Smooth muscle cell (in vitro differentiated cells): Measurements from ENCODE around the gene TTK. TPM values are rescaled to one million over a fixed set of nuclear protein-coding genes. Genes with fewer than 3 reads are reported as not detected.

Experiments
- DNase-seq: peaks from one replicate; lab custom pipeline; 2025; ENCODE audit not compliant: unreplicated experiment; lab: John Stamatoyannopoulos, UW
- H2AFZ ChIP-seq: fragments of 200-600 bp; sonication (generic); 2 replicates; pipeline ENCODE4 v1.6.0; 2016; ENCODE audit warnings: antibody characterized with exemption, low read depth, mild to moderate bottlenecking
- H3F3A ChIP-seq: fragments of 200-600 bp; sonication (generic); 2 replicates; pipeline ENCODE4 v1.6.0; 2017; ENCODE audit warnings: antibody characterized with exemption, low read depth
- H3K27ac ChIP-seq: fragments of 200-600 bp; sonication (generic); 2 replicates; pipeline ENCODE4 v1.5.1; 2016; ENCODE audit warnings: low read depth, mild to moderate bottlenecking
- H3K27me3 ChIP-seq: fragments of 200-600 bp; sonication (generic); 2 replicates; pipeline ENCODE4 v1.6.1; 2016; ENCODE audit warnings: low read depth, mild to moderate bottlenecking
- H3K36me3 ChIP-seq: fragments of 200-600 bp; sonication (generic); 2 replicates; pipeline ENCODE4 v1.5.1; 2016; ENCODE audit warnings: low read depth
- H3K4me1 ChIP-seq: fragments of 200-600 bp; sonication (generic); 2 replicates; pipeline ENCODE4 v1.5.1; 2016; ENCODE audit warnings: low read depth
- H3K4me2 ChIP-seq: fragments of 200-600 bp; sonication (generic); 2 replicates; pipeline ENCODE4 v1.6.0; 2016; ENCODE audit warnings: mild to moderate bottlenecking
- H3K4me3 ChIP-seq: fragments of 200-600 bp; sonication (generic); 2 replicates; pipeline ENCODE4 v1.5.1; 2016; ENCODE audit warnings: mild to moderate bottlenecking
- H3K79me2 ChIP-seq: fragments of 200-600 bp; sonication (generic); 2 replicates; pipeline ENCODE4 v1.6.0; 2016; ENCODE audit warnings: low read depth, mild to moderate bottlenecking
- H3K9ac ChIP-seq: fragments of 200-600 bp; sonication (generic); 2 replicates; pipeline ENCODE4 v1.6.0; 2016; ENCODE audit warnings: low read depth
- H3K9me3 ChIP-seq: fragments of 200-600 bp; sonication (generic); replicated peaks from 2 replicates; pipeline ENCODE4 v1.5.1; 2016; ENCODE audit warnings: low read depth
- H4K20me1 ChIP-seq: fragments of 200-600 bp; sonication (generic); 2 replicates; pipeline ENCODE4 v1.6.0; 2016; ENCODE audit warnings: low read depth
- CTCF ChIP-seq: fragments of 200-600 bp; sonication (generic); IDR thresholded peaks from 2 replicates; pipeline ENCODE4 v1.5.1; 2017; ENCODE audit warnings: borderline replicate concordance, mild to moderate bottlenecking, antibody characterized with exemption; ENCODE audit not compliant: insufficient read depth, poor library complexity, severe bottlenecking
- polyA plus RNA-seq: library from polyadenylated mRNA; unstranded; fragments of >200 nt; fragmentation: Nextera tagmentation; extraction: Ambion mirVana; gene quantifications from 2 replicates; pipeline ENCODE4 v1.2.1, GENCODE V29; 2016
- total RNA-seq: library from RNA; depleted of rRNA; stranded (reverse); fragments of >200 nt; gene quantifications from 2 replicates; pipeline ENCODE4 v1.2.3, GENCODE V29; 2014

TTK gene
- total and polyA plus RNA-seq, 2 experiments from 2014 or later = 4.9 to 15.3 TPM

- no peak overlapping the region for H3K4me3 ChIP-seq
- no peak overlapping the region for H2AFZ ChIP-seq
- no peak for TF ChIP-seq CTCF
- peaks cover under 1% of the 10 kb centered on the region for H3K27me3 ChIP-seq
- H3K36me3 ChIP-seq = no peaks in the 10 kb centered on the region
- no peaks in the 10 kb centered on the region for H3K4me1 ChIP-seq
- no peak overlapping the region for H3K9ac ChIP-seq
- H3K4me2 ChIP-seq = no peak overlapping the region
- no peaks in the 10 kb centered on the region for H3F3A ChIP-seq
- no peaks in the 10 kb centered on the region for H3K79me2 ChIP-seq
- no peak overlapping the region for H3K27ac ChIP-seq
- H3K9me3 ChIP-seq = no peaks in the 10 kb centered on the region
- DNase-seq = no peak
- no peaks in the 10 kb centered on the region for H4K20me1 ChIP-seq
Observed at GRCh38 chr6:80091506-80091905, 87.1 kb downstream of the TTK start.

Other genes starting within 250 kb of the TTK start
- 16.4 and 19.3 TPM in 2 replicates for gene ELOVL4, start 57.1 kb upstream of the TTK start, total RNA-seq
- gene ELOVL4, start 57.1 kb upstream of the TTK start, polyA plus RNA-seq = 8.4 and 12.2 TPM in 2 replicates
- 16.1 and 19.7 TPM in 2 replicates for gene BCKDHB, start 102.0 kb downstream of the TTK start, total RNA-seq
- gene BCKDHB, start 102.0 kb downstream of the TTK start, polyA plus RNA-seq = 10.2 and 11.4 TPM in 2 replicates